ENCODE data around the gene OST4. TPM values are rescaled to one million over a fixed set of nuclear protein-coding genes. Genes with fewer than 3 reads are reported as not detected.

OST4 gene
- total and polyA plus RNA-seq, 10 of the 15 experiments (the other 5 are each of a cell fraction or from before 2014, with no cell fraction given) = 270 to 1,543 (median 523) TPM

GRCh38 chr2:27071277-27071989 is at the start of gene OST4 (continued):
- TF ChIP-seq ZBTB11 (CRISPR knock-in tag; IDR thresholded peaks at IDR 0.05) = no peak
- no peak for TF ChIP-seq STAT3 (IDR thresholded peaks at IDR 0.05; ENCODE audit: low read depth, low read length)
- no peak for TF ChIP-seq REST (IDR thresholded peaks at IDR 0.05; ENCODE audit: low read depth, low read length)
- TF ChIP-seq ZSCAN29 (IDR thresholded peaks at IDR 0.05) = no peak
- no peak for TF ChIP-seq IKZF2 (IDR thresholded peaks at IDR 0.05)
- peak; percentile 69; the same call in 1 of the 2 replicates for TF ChIP-seq DPF2 (IDR thresholded peaks at IDR 0.05)
- TF ChIP-seq RAD21 (IDR thresholded peaks at IDR 0.05; ENCODE audit: insufficient read depth, low read depth, low read length) = no peak
- no peak for TF ChIP-seq RFX5 (IDR thresholded peaks at IDR 0.05; ENCODE audit: low read depth, low read length)
- 0 out of 2 replicates have a peak, but pooled peaks have one; percentile 17 for TF ChIP-seq CBFB (IDR thresholded peaks at IDR 0.05; ENCODE audit: low read depth)
- no peak for TF ChIP-seq FOS (IDR thresholded peaks at IDR 0.05; ENCODE audit: borderline replicate concordance, extremely low read depth, insufficient read length)
- no peak for TF ChIP-seq ZBTB4 (CRISPR knock-in tag; IDR thresholded peaks at IDR 0.05)
- TF ChIP-seq HCFC1 (IDR thresholded peaks at IDR 0.05; ENCODE audit: low read length) = peak; percentile 69
- no peak for TF ChIP-seq JUNB (IDR thresholded peaks at IDR 0.05)
- no peak for TF ChIP-seq ATF3 (IDR thresholded peaks at IDR 0.05; ENCODE audit: borderline replicate concordance, extremely low read depth, low read depth, low read length)
- no peak for TF ChIP-seq CHD4 (IDR thresholded peaks at IDR 0.05)
- no peak for TF ChIP-seq JUND (IDR thresholded peaks at IDR 0.05; ENCODE audit: low read depth, low read length)
- TF ChIP-seq ZNF622 (IDR thresholded peaks at IDR 0.05) = no peak
- peak; percentile 86 for TF ChIP-seq NKRF (conservative IDR thresholded peaks at IDR 0.05)
